K562 (cell line): ENCODE data around the gene FLOT2. TPM values are rescaled to one million over a fixed set of nuclear protein-coding genes. Genes with fewer than 3 reads are reported as not detected.

Experiments used
- AFF1 ChIP-seq, 2 experiments: fragments of 450-650 bp; IDR thresholded peaks; 2 replicates each; pipeline ENCODE4 v1.6.1; 2018; ENCODE audit warnings: mild to moderate bottlenecking in 2 of 2, low read depth in 1 of 2; ENCODE audit not compliant: partially characterized antibody in 2 of 2
- CBFA2T2 ChIP-seq: fragments of 450-650 bp; conservative IDR thresholded peaks from 2 replicates; pipeline ENCODE4 v1.6.1; 2017; ENCODE audit warnings: mild to moderate bottlenecking
- CEBPB ChIP-seq: fragments of 450-650 bp; IDR thresholded peaks from 2 replicates; pipeline ENCODE4 v1.6.1; 2016; ENCODE audit warnings: missing genetic modification characterization, missing compliant biosample characterization
- CHD1 ChIP-seq: fragments of 200-600 bp; sonication (generic); IDR thresholded peaks from one replicate; pipeline ENCODE4 v1.6.1; 2012; ENCODE audit warnings: mild to moderate bottlenecking, moderate library complexity, low read length, inconsistent platforms
- CTBP1 ChIP-seq: fragments of 450-650 bp; IDR thresholded peaks from 2 replicates; pipeline ENCODE4 v1.6.1; 2016; ENCODE audit warnings: borderline replicate concordance
- E2F3 ChIP-seq: fragments of 250-450 bp; sonication (Bioruptor Pico); IDR thresholded peaks from 2 replicates; pipeline ENCODE4 v1.4.0; 2020; ENCODE audit warnings: mild to moderate bottlenecking
- E2F6 ChIP-seq, 2 experiments: IDR thresholded peaks; 2 replicates each; pipeline ENCODE4 v1.6.1; 2011; ENCODE audit warnings: borderline replicate concordance in 1 of 2, control low read depth in 1 of 2, low read depth in 1 of 2, low read length in 1 of 2, mild to moderate bottlenecking in 1 of 2, mixed read lengths in 1 of 2, moderate library complexity in 1 of 2; ENCODE audit not compliant: insufficient read depth in 1 of 2, insufficient read length in 1 of 2, poor library complexity in 1 of 2, severe bottlenecking in 1 of 2; ENCODE audit errors: extremely low read depth in 1 of 2
- ELF1 ChIP-seq: fragments of 200-800 bp; sonication (Bioruptor generic); IDR thresholded peaks from 2 replicates; pipeline ENCODE4 v1.6.1; 2016; ENCODE audit warnings: missing genetic modification characterization, missing compliant biosample characterization
- FOXP4 ChIP-seq: sonication (generic); formaldehyde crosslinking; IDR thresholded peaks from 2 replicates; pipeline ENCODE4 v1.8.0; 2022; ENCODE audit warnings: mild to moderate bottlenecking, missing genetic modification reagents, borderline replicate concordance
- HDAC6 ChIP-seq: IDR thresholded peaks from 2 replicates; pipeline ENCODE4 v1.6.1; 2012; ENCODE audit warnings: low read depth, mild to moderate bottlenecking, control low read depth, inconsistent platforms, low read length, moderate library complexity
- IFI16 ChIP-seq: fragments of 250-450 bp; sonication (Bioruptor Pico); IDR thresholded peaks from 2 replicates; pipeline ENCODE4 v2.1.2; 2022; ENCODE audit warnings: mild to moderate bottlenecking, inconsistent platforms
- KDM5B ChIP-seq: fragments of 200-600 bp; sonication (generic); IDR thresholded peaks from 2 replicates; pipeline ENCODE4 v1.6.1; 2012; ENCODE audit warnings: low read depth, mild to moderate bottlenecking, moderate library complexity, low read length, control low read depth, inconsistent platforms; ENCODE audit not compliant: insufficient replicate concordance
- KHSRP ChIP-seq: fragments of 450-650 bp; IDR thresholded peaks from 2 replicates; pipeline ENCODE4 v1.6.1; 2017
- MEF2D ChIP-seq: conservative IDR thresholded peaks from 2 replicates; pipeline ENCODE4 v1.6.1; 2016; ENCODE audit warnings: low read depth, missing genetic modification characterization, missing compliant biosample characterization
- NR2C2 ChIP-seq, 2 experiments: fragments of 200-800 bp in 1 of 2; sonication (Bioruptor generic) in 1 of 2; sonication (generic) in 1 of 2; formaldehyde crosslinking in 1 of 2; IDR thresholded peaks; 2 replicates each; pipeline versions ENCODE4 v1.6.1 to v1.8.0; 2016 to 2022; ENCODE audit warnings: mild to moderate bottlenecking in 1 of 2, missing compliant biosample characterization in 1 of 2, missing genetic modification characterization in 1 of 2, missing genetic modification reagents in 1 of 2
- NR4A1 ChIP-seq, 2 experiments: fragments of 250-450 bp in 1 of 2; fragments of 450-650 bp in 1 of 2; sonication (Bioruptor Pico) in 1 of 2; IDR thresholded peaks; 2 replicates each; pipeline versions ENCODE4 v1.4.0 to v1.6.1; 2016 to 2020; ENCODE audit warnings: mild to moderate bottlenecking in 2 of 2, missing compliant biosample characterization in 1 of 2, missing genetic modification characterization in 1 of 2, moderate library complexity in 1 of 2
- POLR2A ChIP-seq: fragments of 450-650 bp; conservative IDR thresholded peaks from 2 replicates; pipeline ENCODE4 v1.6.1; 2016
- RBM25 ChIP-seq: fragments of 200-400 bp; formaldehyde crosslinking; IDR thresholded peaks from 2 replicates; pipeline ENCODE4 v1.6.1; 2018; ENCODE audit warnings: low read length, low read depth, moderate library complexity; ENCODE audit not compliant: severe bottlenecking
- SIN3A ChIP-seq, 2 experiments: fragments of 150-350 bp in 1 of 2; IDR thresholded peaks; 2 replicates each; pipeline ENCODE4 v1.6.1; 2011 to 2016; ENCODE audit warnings: borderline replicate concordance in 2 of 2, low read depth in 2 of 2, low read length in 2 of 2, mild to moderate bottlenecking in 2 of 2, moderate library complexity in 2 of 2; ENCODE audit not compliant: control insufficient read depth in 1 of 2
- ZKSCAN1 ChIP-seq: fragments of 150-350 bp; IDR thresholded peaks from 2 replicates; pipeline ENCODE4 v1.6.1; 2016; ENCODE audit warnings: low read depth, low read length
- ZNF76 ChIP-seq: fragments of 250-450 bp; sonication (Bioruptor Pico); IDR thresholded peaks from 2 replicates; pipeline ENCODE4 v1.4.0; 2020; ENCODE audit warnings: mild to moderate bottlenecking, moderate library complexity, borderline replicate concordance
- polyA plus RNA-seq, 8 experiments: library from polyadenylated mRNA; depleted of rRNA in 4 of 8; stranded (reverse) in 5 of 8; unstranded in 3 of 8; fragments of >200 nt; fragmentation: Nextera tagmentation in 2 of 8; fragmentation: Illumina TruSeq in 1 of 8; extraction: Ambion mirVana in 2 of 8; extraction: Trizol in 1 of 8; gene quantifications; 2 replicates each; pipeline versions ENCODE4 v1.2.1 to v1.2.3, GENCODE V29; 2011 to 2014; ENCODE audit warnings: inconsistent platforms in 1 of 8, missing spikeins in 1 of 8
- total RNA-seq, 7 experiments: library from RNA; depleted of rRNA in 6 of 7; stranded (reverse); fragments of >200 nt in 6 of 7; fragmentation: Illumina TruSeq in 2 of 7; extraction: Trizol in 2 of 7; gene quantifications; 2 replicates each; pipeline versions ENCODE4 v1.2.1 to v1.2.3, GENCODE V29; 2011 to 2021; ENCODE audit warnings: low replicate concordance in 1 of 7

Gene FLOT2
- total and polyA plus RNA-seq, 9 of the 15 experiments (the other 6 are each of a cell fraction or from before 2014, with no cell fraction given): 17.5 to 138 (median 41.7) TPM

- TF ChIP-seq NR4A1 (CRISPR knock-in tag; IDR thresholded peaks at IDR 0.05): no peak
- peak; percentile 87 for TF ChIP-seq NR4A1 (tag; IDR thresholded peaks at IDR 0.05)
- TF ChIP-seq ZKSCAN1: no peak
- TF ChIP-seq SIN3A (IDR thresholded peaks at IDR 0.05; ENCODE audit: borderline replicate concordance in 2 of 2, control insufficient read depth in 1 of 2, low read depth in 2 of 2, low read length in 2 of 2): 0 out of 4 replicates have a peak, but pooled peaks of 1 of the 2 experiments have one; percentile 5
- no peak for TF ChIP-seq NR2C2 (CRISPR knock-in tag; IDR thresholded peaks at IDR 0.05)
- peak; percentile 48; the same call in 1 of the 2 replicates for TF ChIP-seq NR2C2 (tag; IDR thresholded peaks at IDR 0.05)
- TF ChIP-seq HDAC6: no peak
- peak; percentile 76 for TF ChIP-seq CEBPB (tag)
- TF ChIP-seq KHSRP: no peak
- peak; percentile 79; the same call in 1 of the 2 replicates for TF ChIP-seq CTBP1
- peak in 1 of 2 experiments; percentile 20 for TF ChIP-seq AFF1 (IDR thresholded peaks at IDR 0.05; ENCODE audit: low read depth in 1 of 2, partially characterized antibody in 2 of 2)
- no peak for TF ChIP-seq FOXP4 (CRISPR knock-in tag)
- TF ChIP-seq POLR2A: peak; percentile 72
- TF ChIP-seq CBFA2T2: peak; percentile 76
- TF ChIP-seq ZNF76 (CRISPR knock-in tag): no peak
- peak; percentile 10; the same call in 1 of the 2 replicates for TF ChIP-seq IFI16 (CRISPR knock-in tag)
- peak; percentile 66 for TF ChIP-seq KDM5B
- TF ChIP-seq CHD1: peak; percentile 77
- peak; percentile 63 for TF ChIP-seq RBM25
- 0 out of 2 replicates have a peak, but pooled peaks have one; percentile 16 for TF ChIP-seq MEF2D (tag)
- TF ChIP-seq ELF1: no peak
- no peak for TF ChIP-seq E2F3 (CRISPR knock-in tag)
- peak; percentile 17 to 61 for TF ChIP-seq E2F6 (IDR thresholded peaks at IDR 0.05; ENCODE audit: borderline replicate concordance in 1 of 2, extremely low read depth in 1 of 2, insufficient read depth in 1 of 2, insufficient read length in 1 of 2, low read depth in 1 of 2, low read length in 1 of 2, poor library complexity in 1 of 2, severe bottlenecking in 1 of 2)
Measured at GRCh38 chr17:28860363-28860808, 37.1 kb downstream of the FLOT2 start (continued).
